GM12864 (cell line): ENCODE results near the gene PSMB11.

ENCODE experiments used
- DNase-seq: peaks from one replicate; pipeline ENCODE4 v3.0.0-alpha.2; 2011; ENCODE audit warnings: low read depth
- H3K4me3 ChIP-seq: 2 replicates; pipeline ENCODE4 v1.5.1; 2011; ENCODE audit warnings: mild to moderate bottlenecking, low read depth, low read length, control low read depth
- CTCF ChIP-seq: IDR thresholded peaks from 2 replicates; pipeline ENCODE4 v1.5.1; 2011; ENCODE audit warnings: low read depth, mild to moderate bottlenecking, moderate library complexity, low read length, control low read depth, inconsistent platforms; ENCODE audit errors: missing control alignments

The PSMB11 gene

GRCh38 chr14:23044840-23045239 lies 2.8 kb downstream of the PSMB11 start:
- H3K4me3 ChIP-seq = no peak overlapping the region
- no peak for TF ChIP-seq CTCF
- no peak for DNase-seq

GRCh38 chr14:23045419-23046357 lies 3.7 kb downstream of the PSMB11 start:
- DNase-seq = no peak
- no peak overlapping the region for H3K4me3 ChIP-seq
- no peak for TF ChIP-seq CTCF

GRCh38 chr14:23047034-23047634 lies 5.1 kb downstream of the PSMB11 start:
- no peak for TF ChIP-seq CTCF
- no peak overlapping the region for H3K4me3 ChIP-seq
- no peak for DNase-seq

- H3K4me3 ChIP-seq = no peak overlapping the region
- DNase-seq = no peak
- TF ChIP-seq CTCF = no peak
Measured at GRCh38 chr14:23047751-23048693, 6.0 kb downstream of the PSMB11 start.

- TF ChIP-seq CTCF = no peak
- no peak for DNase-seq
- H3K4me3 ChIP-seq = no peak overlapping the region
Measured at GRCh38 chr14:23049011-23049410, 7.0 kb downstream of the PSMB11 start.

- H3K4me3 ChIP-seq = no peak overlapping the region
- no peak for DNase-seq
- TF ChIP-seq CTCF = no peak
Measured at GRCh38 chr14:23051141-23052057, 9.4 kb downstream of the PSMB11 start.
